Ecto neural progenitor cell (in vitro differentiated cells): ENCODE results near the gene SFXN1.
A peak's percentile ranks its signal among the peaks of the same experiment; 100 is the strongest.
"Not testable (repeated sequence)": the region's sequence is repeated elsewhere in the genome, so short reads cannot be mapped to it uniquely, and the experiment has no call there.

Source experiments
- DNase-seq: peaks from one replicate; pipeline ENCODE4 v3.0.0-alpha.2; 2018; ENCODE audit warnings: low spot score

Gene SFXN1

DNA sequence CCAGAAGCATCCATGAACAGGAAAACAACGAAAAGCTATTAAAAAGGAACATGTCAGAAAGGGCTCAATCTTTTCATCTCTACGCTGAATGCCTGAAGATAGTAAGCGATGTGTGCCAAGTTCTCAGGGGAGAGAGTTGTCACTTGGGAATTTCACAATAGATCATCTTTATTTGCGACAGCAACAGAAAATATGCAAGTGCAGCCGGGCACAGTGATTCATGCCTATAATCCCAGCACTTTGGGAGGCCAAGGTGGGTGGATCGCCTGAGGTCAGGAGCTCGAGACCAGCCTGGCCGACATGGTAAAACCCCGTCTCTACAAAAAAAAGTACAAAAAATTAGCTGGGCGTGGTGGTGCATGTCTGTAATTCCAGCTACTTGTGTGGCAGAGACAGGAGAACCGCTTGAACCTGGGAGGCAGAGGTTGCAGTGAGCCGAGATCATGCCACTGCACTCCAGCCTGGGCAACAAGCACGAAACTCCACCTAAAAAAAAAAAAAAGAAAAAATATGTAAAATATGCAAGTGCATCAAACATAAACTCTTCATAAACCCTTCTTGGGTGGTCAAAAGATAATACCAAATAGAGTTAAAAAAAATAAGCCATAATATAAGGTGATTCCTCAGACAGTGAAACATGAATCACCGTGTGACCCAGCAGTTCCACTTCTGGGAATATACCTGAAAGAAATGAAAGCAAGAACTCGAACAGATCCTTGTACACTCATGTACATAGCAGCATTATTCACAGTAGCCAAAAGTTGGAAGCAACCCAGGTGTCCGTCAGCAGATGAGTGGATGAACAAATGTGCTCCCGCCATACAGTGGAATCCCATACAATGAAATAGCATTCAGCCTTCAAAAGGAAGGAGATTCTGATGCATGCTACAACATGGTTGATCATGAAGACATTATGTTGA, 16.2 kb downstream of the SFXN1 start:
- no peak for DNase-seq

DNA sequence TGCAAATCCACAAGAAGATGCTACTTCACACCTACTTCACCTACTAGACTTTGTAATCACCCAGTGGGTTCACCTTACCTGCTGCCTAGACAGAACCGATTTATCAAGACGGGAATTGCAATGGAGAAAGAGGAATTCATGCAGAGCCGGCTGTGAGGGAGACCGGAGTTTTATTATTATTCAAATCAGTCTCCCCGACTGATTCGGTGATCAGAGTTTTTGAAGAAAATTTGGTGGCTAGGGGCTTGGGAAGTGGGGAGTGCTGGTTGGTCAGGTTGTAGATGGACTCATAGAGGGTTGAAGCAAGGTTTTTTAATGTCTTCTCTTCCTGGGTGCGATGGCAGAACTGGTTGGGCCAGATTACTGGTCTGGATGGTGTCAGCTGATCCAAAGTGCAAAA, 23.4 kb downstream of the SFXN1 start:
- no peak for DNase-seq

DNA sequence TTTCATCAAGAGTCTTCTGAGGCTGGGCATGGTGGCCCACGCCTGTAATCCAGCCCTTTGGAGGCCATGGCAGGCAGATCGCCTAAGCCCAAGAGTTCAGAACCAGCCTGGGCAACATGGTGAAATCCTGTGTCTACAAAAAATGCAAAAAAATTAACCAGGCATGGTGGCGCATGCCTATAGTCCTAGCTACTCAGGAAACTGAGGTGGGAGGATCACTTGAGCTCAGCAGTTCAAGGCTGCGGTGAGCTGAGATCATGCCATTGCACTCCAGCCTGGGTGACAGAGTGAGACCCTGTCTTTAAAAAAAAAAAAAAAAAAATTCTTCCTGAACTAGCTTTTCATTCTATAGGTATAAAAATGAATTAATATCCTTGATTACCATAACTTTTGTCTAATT, 29.3 kb downstream of the SFXN1 start:
- DNase-seq, result not testable (repeated sequence)

DNA sequence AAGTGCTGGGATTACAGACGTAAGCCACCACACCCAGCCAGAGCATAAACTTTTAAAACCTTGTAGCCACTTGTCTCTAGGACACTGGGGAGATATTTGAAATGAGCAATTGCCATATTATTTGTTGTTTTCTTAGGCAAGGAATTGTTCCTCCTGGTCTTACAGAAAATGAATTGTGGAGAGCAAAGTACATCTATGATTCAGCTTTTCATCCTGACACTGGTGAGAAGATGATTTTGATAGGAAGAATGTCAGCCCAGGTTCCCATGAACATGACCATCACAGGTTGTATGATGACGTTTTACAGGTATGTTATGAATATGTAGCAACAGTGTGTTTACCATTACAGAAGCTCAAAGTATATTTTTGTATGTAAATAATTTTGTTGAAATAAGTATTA, 30.5 kb downstream of the SFXN1 start:
- no peak for DNase-seq

DNA sequence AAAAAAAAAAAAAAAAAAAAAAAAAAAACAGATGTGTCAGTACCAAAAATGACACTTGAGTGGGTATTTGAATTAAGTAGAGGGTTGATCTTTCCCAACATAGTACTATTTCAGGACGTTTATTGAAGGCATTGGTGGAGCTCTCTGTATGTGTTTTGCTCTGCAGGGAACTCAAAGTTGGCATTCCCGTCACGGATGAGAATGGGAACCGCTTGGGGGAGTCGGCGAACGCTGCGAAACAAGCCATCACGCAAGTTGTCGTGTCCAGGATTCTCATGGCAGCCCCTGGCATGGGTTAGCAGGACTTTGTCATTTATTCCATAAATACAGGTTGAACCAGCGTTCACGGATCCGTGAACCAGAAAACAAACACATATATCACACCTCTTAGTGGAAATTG, 34.9 kb downstream of the SFXN1 start:
- DNase-seq, result no peak

DNA sequence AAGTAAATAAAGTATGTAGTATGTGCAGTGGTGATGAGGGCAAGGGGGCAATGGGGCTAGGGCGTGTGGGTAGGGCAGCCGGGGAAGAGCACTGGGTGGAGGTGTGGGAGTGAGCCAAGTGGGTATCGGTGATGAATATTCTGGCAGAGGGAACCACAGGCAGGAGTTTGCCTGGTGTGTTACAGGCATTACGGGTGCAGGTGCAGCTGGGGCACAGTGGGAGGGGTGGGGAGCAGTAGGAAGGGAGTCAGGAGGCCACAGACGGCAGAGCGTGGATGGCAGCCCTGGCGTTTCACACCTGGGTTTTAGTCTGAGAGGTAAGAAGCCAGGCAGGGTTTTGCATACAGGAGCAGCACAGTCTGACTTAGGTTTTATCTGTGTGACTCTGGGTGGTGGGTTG, 35.4 kb downstream of the SFXN1 start:
- no peak for DNase-seq

DNA sequence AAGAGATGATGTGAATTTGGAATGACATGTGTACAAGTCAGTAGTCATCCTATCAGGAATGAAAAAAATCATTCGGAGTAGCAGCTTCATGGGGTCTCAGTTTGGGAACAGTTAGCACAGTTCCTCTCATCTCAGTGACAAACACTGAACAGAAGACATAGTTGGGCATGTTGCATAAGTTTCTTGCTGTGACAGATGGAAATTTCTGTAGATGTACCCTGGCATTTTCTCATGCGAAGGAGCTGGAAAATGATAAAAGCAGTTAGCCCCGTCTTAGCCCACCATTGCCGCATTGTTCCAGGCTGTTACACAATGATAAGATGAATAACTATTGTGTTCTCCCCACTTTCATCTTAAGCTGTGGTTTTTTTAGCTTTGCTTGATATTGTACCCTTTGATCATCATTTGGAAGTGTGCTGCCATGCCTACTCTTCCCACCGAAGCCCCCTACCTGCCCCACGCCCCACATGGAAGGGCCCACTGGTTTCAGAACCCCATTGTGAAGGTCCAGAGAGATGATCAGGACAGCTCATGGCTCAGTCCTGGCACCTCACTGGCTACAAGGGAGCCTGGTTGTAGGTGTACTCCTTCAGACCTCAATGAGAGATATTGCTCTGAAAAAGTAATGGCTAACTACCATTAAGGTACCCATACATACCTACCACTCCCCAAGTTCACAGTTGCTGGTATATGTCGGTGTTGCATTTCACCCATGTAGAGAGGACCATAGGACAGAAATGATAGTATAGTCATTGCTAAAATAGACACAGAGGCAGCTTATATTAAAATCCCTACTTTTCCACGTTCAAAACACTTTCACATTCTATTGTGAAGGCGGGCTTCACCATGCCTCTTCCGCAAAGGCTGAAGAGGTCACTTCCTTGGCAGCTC, 38.8 kb downstream of the SFXN1 start:
- DNase-seq, result no peak

DNA sequence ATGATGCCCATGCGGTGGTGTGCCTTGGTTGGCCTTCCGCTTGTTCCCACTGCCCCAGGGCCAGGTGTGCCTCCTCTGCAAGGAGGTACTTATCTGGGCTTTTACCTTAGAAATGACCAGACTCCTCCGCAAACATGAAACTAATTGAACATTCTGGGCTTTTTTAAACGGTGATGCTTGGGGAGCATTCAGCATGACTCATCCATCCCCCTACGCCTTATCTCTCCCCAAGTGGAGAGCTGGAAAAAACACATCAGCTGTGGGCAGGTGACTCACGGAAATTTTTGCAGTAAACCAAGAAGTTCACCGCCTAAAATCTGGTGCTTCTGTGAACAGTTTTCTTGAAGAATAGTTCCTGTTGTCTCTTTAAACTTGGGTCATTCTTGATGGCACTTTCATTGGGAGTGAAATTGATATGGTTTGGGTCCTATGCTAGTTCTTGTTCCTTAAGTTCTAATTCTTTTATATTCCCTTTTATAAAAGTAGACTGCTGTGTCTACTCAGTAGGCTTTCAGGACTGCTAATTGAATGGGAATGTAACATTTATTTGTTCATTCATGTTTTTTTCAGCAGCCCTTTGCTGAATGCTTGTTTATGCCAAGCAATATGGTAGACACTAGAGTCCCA, 39.6 kb downstream of the SFXN1 start:
- no peak for DNase-seq

DNA sequence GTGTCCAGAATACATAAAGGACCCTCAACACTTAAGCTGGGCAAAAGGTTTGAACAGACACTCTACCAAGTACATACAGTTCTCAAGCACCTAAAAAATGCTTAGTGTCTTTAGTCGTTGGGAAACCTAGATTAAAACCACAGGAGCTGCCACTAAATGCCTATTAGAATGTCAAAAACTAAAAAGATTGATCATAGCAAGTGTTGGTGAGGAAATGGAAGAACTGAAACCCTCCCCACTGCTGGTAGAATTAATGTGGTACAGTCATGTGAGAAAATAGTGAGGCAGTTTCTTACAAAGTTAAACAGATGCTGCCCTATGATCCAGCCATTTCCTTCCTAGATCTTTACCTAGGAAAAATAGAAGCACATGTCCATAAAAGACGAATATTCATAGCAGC, 40.6 kb downstream of the SFXN1 start:
- no peak for DNase-seq

DNA sequence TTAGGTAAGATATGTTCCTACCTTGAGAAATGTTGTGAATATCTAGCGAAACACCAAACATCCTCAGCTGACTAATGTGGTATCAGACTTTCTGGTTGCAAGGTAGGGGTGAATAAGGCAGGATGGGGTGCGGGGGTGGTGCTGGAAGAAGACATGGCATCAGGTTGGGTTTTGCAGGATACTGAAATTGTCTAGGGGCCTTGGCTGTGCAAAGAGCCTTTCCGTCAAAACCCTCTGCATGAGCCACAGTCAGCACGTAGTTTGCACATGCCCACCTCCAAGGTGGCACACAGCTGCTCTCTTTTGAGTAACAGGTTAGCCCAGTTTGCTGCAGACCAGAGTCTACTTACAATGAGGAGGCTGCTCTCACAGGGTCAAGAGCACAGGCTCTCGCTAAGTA, 42.0 kb downstream of the SFXN1 start:
- no peak for DNase-seq

DNA sequence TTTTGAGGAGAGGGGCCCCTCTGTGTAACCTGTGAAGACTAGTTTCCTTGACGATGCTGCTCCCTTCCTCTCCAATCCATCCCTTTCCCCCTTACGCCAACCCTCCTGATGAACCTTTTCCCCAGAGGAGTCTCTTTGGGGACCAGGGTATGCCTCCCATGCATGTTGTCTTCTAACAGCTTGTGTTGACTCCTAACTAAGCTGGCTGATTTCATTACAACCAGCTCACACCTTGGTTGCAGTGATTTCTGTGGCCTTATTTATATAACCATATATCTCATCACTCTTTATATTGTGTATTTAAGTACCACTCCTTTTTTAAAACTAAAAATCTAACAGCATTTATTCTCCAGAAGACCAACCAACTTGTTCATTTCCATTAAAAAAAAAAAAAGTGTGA, 42.5 kb downstream of the SFXN1 start:
- no peak for DNase-seq

DNA sequence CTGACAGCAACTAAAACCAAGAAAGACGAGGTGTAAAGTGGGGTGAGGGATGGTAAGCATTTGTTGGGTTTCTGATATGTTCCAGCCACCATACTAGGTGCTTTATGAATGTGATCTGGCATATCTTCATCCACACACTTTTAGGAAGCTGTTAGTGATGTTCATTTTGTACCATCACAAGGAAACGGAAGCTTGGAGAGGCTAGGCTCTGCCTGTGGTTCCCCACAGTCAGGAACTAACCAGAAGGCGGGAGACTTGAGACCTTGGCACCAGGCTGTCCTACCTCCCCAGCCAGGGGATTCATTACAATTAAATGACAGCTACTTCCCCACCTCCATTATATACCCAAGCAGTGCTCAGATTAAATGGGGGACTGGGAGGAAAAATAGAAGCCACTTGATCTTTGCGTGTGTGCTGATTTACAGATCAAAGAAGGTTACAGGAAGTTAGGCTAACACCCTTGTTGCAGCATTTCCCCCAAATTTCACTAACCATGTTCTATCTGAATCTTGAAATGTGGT, 43.0 kb downstream of the SFXN1 start:
- no peak for DNase-seq

DNA sequence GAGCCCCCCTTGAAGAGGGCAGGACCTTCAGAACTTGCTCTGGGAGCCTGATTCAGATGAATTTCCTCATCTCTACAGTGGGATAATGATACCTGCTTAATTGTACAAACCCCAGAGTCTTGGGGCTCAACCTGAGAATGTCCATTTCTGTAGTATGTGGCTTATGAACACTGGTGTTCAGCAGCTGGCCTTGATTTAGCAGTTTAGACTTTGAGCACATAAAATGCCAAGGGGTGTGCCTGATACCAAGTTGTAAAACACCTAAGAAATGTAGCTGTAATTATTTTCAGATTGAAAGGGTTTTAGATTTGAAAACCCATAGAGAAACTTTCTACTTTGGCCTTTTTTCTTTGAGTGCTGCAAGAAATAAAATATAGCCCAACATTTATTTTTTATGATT, 44.9 kb downstream of the SFXN1 start:
- no peak for DNase-seq

DNA sequence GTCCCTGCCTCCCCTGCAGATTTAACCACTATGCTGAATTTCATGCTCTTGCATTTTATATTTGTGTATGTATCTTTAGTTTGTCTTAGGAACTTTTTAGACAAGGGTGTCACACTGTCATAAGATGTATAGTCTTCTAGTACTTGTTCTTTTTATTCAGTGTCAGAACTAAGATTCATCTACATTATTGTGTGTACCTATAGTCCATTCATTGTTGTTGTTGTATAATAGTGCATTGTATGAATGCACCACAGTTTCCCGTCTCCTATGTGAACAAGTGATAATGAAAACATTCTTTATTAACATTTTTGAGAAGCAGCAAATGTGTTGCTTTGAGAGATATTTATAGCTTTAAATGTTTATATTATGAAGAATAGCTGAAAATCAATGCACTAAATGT, 45.9 kb downstream of the SFXN1 start:
- DNase-seq, result no peak

DNA sequence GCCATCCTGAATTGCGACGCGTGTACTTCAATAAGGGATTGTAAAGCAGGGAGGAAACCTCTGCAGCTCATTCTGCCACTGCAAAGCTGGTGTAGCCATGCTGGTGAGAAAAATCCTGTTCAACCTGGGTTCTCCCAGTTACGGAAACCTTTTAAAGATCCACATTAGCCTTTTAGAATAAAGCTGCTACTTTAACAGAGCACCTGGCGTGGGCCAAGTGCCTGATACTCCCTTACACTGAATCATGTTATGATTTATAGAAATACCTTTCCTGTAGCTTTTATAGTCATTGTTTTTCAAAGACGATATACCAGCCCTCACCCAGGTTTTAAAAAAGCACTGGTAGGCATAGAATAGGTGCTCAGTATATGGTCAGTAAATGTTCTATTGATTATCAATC, 48.3 kb downstream of the SFXN1 start:
- no peak for DNase-seq

DNA sequence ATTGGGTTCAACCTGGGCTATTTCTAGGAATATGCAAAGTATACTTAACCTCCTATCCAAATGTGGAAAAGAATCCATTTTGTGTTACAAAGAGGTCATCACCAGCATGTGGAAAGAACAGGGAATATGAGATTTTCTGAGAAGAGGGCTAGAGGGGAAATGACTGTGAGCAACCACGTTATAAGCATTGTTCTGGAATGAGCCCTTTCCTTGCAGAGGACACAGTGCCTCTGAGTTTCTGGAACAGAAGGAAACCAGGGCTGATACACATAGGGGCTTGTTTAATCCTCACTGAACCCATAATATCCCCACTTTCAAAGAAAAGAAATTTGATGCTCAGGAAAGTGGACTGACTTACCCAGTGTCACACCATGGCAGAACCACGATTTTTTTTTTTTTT, 53.0 kb downstream of the SFXN1 start:
- no peak for DNase-seq

DNA sequence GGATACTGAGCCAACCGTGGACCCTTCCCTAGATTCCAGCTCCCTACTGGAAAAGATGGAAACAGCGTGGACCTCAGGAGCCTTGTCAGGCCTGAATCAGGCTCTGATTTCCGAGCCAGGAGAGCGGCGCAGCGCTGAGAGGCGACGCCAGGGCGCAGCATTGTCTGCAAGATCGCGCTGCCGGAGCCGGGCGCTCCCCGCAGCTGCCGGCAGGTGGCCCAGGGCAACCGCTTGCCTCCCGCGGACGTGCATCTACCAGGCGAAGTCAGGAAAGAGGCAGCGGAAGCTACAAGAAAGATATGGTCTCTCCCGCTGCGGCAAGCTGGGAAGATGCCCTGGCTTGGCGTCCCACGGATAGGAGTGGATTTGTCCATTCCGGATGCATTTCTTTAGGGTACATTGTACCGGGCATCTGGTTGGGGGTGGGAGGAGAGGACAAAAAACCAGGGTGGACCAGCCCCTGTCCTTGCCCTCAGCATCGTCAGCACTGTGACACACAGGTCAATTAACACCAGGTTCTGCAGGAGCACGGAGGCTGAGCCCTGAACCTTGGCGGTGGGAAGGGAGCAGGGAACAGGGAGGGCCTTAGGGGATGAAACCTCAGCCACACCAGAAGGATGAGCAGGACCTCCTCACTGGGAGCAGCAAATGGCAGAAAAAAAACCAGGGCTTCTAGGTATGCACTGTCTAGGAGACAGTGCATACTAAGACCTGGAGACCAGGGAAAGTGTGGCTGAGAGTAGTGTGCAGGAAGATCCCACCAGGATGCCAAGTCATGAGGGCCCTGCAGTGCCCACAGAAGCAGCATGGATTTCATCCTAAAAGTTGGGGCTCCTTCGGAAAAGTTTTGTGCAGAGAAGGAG, 55.9 kb downstream of the SFXN1 start:
- peak; percentile 93 for DNase-seq

DNA sequence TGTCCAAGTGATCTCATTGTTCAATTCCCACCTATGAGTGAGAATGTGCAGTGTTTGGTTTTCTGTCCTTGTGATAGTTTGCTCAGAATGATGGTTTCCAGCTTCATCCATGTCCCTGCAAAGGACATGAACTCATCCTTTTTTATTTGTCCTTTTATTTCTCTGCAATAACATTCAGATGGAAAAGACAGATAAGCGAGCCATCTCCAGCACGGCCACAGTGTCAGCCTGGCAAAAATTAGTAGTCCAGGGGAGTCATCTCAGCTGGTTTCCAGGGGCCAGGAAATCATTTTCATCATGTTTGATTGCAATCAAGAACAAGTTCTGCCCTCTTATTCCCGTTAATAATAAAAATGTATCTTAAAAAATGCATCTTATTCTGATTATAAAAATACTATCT, 57.0 kb downstream of the SFXN1 start:
- not testable (repeated sequence) for DNase-seq

DNA sequence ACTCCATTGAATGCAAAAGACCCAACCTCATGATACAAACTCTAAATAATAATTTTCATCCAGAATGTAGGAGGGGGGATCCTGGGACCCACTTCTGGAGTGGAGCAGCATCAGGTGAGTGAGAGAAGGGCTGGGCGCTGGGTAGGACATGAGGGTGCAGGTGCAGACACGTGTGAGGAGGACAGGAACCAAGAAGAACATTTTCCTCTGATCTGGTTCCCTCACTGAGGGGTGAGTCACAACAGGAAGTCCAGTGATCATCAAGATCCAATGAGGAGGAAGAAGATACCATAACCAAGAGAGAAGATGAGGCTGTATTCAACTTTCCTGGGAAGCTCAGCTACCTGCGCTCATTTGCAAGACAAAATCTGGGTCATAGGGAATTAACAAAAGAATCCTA, 57.4 kb downstream of the SFXN1 start:
- DNase-seq, result no peak

DNA sequence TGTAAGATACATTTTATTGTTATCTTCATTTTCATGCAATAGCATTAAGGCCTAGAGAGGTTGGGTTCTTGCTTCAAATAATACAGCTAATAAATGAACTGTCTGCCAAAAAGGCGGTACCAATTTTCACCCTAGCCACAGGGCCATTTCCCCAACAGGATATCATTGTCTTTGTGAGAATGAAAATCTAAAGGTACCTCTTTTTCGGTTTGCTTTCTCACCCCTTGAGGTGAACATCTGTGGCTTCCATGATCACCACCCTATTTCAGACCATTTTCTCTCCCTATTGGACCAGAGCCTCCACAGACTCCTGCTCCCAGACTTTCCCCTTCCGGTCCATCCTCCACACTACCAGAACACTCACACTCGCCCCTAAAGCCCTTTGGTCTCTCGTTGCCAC, 60.2 kb downstream of the SFXN1 start:
- no peak for DNase-seq

DNA sequence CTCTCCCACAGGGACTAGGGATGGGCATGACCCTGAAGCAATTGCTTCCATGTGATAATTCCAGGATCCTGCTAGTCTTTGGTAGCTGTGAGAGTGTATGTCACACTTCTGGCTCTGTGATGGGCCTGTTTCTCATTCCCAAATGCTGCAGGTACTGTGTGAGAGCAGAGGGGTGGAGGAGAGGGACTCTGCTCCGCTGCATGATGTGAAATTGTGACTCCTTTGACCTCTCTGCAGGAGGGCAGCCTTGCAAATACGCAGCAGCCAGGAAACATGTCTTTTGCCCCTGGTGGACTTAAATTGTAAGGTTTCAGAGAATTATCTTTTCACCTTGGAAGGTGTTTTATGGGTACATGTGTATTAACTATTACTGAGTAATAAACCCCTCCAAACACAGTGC, 61.6 kb downstream of the SFXN1 start:
- no peak for DNase-seq

DNA sequence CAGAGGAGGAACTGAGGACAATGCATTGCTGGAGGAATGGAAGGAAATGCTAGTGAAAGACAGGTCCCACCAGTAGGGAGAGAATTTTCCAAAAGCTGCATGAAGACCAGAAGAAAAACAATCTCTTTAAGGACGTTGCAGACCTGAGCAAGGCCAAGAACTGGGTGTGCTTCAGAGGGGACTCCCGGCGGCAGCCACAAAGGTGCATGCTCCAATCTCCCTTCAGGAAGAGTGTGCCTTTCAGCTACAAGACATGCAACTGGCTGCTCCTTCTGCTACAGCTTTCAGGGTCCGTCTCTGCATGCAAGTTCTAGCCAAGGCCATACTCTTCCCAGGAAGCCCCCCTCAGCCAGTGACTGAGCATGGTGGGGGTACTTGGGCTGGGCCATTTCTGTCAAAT, 62.9 kb downstream of the SFXN1 start:
- no peak for DNase-seq
